ENCODE results near the gene CYGB. TPM values are rescaled to one million over a fixed set of nuclear protein-coding genes. Genes with fewer than 3 reads are reported as not detected.

The CYGB gene
- total and polyA plus RNA-seq, 2 of the 13 experiments (the other 11 are each of a cell fraction or from before 2014, with no cell fraction given): 18.9 to 27.1 TPM

DNA sequence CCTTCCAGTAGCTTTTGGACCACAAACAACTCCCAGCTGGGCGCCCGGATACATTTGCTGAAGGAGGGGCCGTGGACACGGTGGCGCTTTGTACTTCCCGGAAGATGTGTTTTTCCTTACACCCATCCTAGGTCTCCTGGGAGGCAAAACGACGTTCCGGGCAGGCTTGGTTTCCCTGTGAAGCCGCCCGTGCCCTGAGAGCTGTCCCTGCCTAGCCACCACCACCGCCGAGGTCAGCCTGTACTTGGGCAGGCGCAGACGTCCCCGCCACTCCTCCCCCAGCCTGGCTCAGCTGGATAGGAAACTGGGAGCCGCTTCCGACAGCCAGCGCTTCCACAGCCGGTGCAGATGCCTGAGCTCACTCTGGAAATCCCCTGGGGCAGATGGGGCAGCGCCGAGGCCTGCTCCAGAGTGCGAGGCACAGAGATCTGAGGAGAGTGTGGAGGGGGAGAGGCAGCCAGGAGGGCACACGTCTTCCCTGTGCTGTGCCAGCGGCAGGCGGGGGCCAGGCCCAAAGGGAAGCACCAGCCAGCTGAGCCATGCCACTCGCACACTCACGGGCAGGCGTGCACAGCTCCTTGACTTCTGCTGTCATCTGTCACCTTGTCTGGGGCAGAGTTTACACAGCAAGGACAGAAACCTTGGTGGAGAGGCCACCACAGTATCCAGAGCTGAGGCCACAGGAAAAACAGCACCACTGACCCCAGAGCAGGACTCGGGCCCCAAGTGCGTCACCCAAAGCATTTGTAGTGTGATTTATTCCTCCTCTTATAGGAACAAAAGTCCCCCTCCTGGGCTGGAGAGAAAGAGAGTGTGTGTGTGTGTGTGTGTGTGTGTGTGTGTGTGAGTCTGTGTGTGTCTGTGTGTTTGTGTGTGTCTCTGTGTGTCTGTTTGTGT lies 39.3 kb downstream of the CYGB start (continued):
- 0 out of 2 replicates have a peak, but pooled peaks have one; percentile 28 for TF ChIP-seq DMTF1 (CRISPR knock-in tag; IDR thresholded peaks at IDR 0.05)
- peak; percentile 78 for TF ChIP-seq ZBTB26 (CRISPR knock-in tag; IDR thresholded peaks at IDR 0.05; ENCODE audit: borderline replicate concordance)
- TF ChIP-seq DDIT3 (CRISPR knock-in tag; IDR thresholded peaks at IDR 0.05): no peak
- TF ChIP-seq ZNF230 (CRISPR knock-in tag; IDR thresholded peaks at IDR 0.05): peak; percentile 83; the same call in 1 of the 2 replicates
- no peak for TF ChIP-seq KDM1A (CRISPR knock-in tag; IDR thresholded peaks at IDR 0.05)
- TF ChIP-seq EEA1 (CRISPR knock-in tag; IDR thresholded peaks at IDR 0.05; ENCODE audit: borderline replicate concordance): peak; percentile 75; the same call in 1 of the 2 replicates
- TF ChIP-seq, protein P1, sequence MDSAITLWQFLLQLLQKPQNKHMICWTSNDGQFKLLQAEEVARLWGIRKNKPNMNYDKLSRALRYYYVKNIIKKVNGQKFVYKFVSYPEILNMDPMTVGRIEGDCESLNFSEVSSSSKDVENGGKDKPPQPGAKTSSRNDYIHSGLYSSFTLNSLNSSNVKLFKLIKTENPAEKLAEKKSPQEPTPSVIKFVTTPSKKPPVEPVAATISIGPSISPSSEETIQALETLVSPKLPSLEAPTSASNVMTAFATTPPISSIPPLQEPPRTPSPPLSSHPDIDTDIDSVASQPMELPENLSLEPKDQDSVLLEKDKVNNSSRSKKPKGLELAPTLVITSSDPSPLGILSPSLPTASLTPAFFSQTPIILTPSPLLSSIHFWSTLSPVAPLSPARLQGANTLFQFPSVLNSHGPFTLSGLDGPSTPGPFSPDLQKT (CRISPR knock-in tag; IDR thresholded peaks at IDR 0.05; ENCODE audit: borderline replicate concordance): no peak
- TF ChIP-seq, protein P2, sequence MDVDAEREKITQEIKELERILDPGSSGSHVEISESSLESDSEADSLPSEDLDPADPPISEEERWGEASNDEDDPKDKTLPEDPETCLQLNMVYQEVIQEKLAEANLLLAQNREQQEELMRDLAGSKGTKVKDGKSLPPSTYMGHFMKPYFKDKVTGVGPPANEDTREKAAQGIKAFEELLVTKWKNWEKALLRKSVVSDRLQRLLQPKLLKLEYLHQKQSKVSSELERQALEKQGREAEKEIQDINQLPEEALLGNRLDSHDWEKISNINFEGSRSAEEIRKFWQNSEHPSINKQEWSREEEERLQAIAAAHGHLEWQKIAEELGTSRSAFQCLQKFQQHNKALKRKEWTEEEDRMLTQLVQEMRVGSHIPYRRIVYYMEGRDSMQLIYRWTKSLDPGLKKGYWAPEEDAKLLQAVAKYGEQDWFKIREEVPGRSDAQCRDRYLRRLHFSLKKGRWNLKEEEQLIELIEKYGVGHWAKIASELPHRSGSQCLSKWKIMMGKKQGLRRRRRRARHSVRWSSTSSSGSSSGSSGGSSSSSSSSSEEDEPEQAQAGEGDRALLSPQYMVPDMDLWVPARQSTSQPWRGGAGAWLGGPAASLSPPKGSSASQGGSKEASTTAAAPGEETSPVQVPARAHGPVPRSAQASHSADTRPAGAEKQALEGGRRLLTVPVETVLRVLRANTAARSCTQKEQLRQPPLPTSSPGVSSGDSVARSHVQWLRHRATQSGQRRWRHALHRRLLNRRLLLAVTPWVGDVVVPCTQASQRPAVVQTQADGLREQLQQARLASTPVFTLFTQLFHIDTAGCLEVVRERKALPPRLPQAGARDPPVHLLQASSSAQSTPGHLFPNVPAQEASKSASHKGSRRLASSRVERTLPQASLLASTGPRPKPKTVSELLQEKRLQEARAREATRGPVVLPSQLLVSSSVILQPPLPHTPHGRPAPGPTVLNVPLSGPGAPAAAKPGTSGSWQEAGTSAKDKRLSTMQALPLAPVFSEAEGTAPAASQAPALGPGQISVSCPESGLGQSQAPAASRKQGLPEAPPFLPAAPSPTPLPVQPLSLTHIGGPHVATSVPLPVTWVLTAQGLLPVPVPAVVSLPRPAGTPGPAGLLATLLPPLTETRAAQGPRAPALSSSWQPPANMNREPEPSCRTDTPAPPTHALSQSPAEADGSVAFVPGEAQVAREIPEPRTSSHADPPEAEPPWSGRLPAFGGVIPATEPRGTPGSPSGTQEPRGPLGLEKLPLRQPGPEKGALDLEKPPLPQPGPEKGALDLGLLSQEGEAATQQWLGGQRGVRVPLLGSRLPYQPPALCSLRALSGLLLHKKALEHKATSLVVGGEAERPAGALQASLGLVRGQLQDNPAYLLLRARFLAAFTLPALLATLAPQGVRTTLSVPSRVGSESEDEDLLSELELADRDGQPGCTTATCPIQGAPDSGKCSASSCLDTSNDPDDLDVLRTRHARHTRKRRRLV (CRISPR knock-in tag; IDR thresholded peaks at IDR 0.05): no peak
- no peak for TF ChIP-seq FLYWCH1 (CRISPR knock-in tag; IDR thresholded peaks at IDR 0.05)
- no peak for TF ChIP-seq JDP2 (CRISPR knock-in tag; IDR thresholded peaks at IDR 0.05; ENCODE audit: borderline replicate concordance)
- TF ChIP-seq RFX3 (CRISPR knock-in tag; IDR thresholded peaks at IDR 0.05): no peak
- TF ChIP-seq FOXO1 (CRISPR knock-in tag; IDR thresholded peaks at IDR 0.05): no peak; the same call in none of the 2 replicates
- peak; percentile 81; the same call in 1 of the 2 replicates for TF ChIP-seq ARHGAP35 (CRISPR knock-in tag; IDR thresholded peaks at IDR 0.05; ENCODE audit: borderline replicate concordance)
- TF ChIP-seq, protein P3, sequence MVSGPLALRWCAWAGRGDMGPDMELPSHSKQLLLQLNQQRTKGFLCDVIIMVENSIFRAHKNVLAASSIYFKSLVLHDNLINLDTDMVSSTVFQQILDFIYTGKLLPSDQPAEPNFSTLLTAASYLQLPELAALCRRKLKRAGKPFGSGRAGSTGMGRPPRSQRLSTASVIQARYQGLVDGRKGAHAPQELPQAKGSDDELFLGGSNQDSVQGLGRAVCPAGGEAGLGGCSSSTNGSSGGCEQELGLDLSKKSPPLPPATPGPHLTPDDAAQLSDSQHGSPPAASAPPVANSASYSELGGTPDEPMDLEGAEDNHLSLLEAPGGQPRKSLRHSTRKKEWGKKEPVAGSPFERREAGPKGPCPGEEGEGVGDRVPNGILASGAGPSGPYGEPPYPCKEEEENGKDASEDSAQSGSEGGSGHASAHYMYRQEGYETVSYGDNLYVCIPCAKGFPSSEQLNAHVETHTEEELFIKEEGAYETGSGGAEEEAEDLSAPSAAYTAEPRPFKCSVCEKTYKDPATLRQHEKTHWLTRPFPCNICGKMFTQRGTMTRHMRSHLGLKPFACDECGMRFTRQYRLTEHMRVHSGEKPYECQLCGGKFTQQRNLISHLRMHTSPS (CRISPR knock-in tag; IDR thresholded peaks at IDR 0.05; ENCODE audit: low read depth): peak; percentile 96; the same call in 1 of the 2 replicates
- TF ChIP-seq ZNF329 (CRISPR knock-in tag; IDR thresholded peaks at IDR 0.05; ENCODE audit: low read depth): no peak
